IPS-NIHi7 (cell line): Measurements from ENCODE around the gene RCAN1.
"Not testable (repeated sequence)": the region's sequence is repeated elsewhere in the genome, so short reads cannot be mapped to it uniquely, and the experiment has no call there.

ENCODE experiments used
- DNase-seq: peaks from one replicate; pipeline ENCODE4 v3.0.0; 2012; ENCODE audit warnings: mixed read lengths; ENCODE audit errors: extremely low spot score

The RCAN1 gene

GRCh38 chr21:34570313-34570712 lies 44.6 kb downstream of the RCAN1 start:
- no peak for DNase-seq

GRCh38 chr21:34569381-34569979 lies 45.4 kb downstream of the RCAN1 start:
- DNase-seq = no peak

GRCh38 chr21:34568801-34569200 lies 46.1 kb downstream of the RCAN1 start:
- DNase-seq = not testable (repeated sequence)

GRCh38 chr21:34567604-34568155 lies 47.2 kb downstream of the RCAN1 start:
- DNase-seq = no peak

GRCh38 chr21:34565238-34565637 lies 49.7 kb downstream of the RCAN1 start:
- DNase-seq = no peak

- not testable (repeated sequence) for DNase-seq
These were observed 51.5 kb downstream of the RCAN1 start for GRCh38 chr21:34563370-34563769.

- no peak for DNase-seq
These were observed 53.1 kb downstream of the RCAN1 start for GRCh38 chr21:34561806-34562205.

- no peak for DNase-seq
These were observed 54.3 kb downstream of the RCAN1 start for GRCh38 chr21:34560609-34561008.

- no peak for DNase-seq
These were observed 54.9 kb downstream of the RCAN1 start for GRCh38 chr21:34560021-34560420.

GRCh38 chr21:34559089-34559631 lies 55.8 kb downstream of the RCAN1 start:
- DNase-seq = no peak

- DNase-seq = no peak
These were observed 56.7 kb downstream of the RCAN1 start for GRCh38 chr21:34558166-34558565.

- DNase-seq = no peak
These were observed 57.7 kb downstream of the RCAN1 start for GRCh38 chr21:34557261-34557660.

- not testable (repeated sequence) for DNase-seq
These were observed 60.2 kb downstream of the RCAN1 start for GRCh38 chr21:34554670-34555069.

- DNase-seq = no peak
These were observed 60.7 kb downstream of the RCAN1 start for GRCh38 chr21:34554227-34554626.

GRCh38 chr21:34553151-34553952 lies 61.6 kb downstream of the RCAN1 start:
- peak; percentile 29 for DNase-seq

GRCh38 chr21:34552360-34553098 lies 62.4 kb downstream of the RCAN1 start:
- no peak for DNase-seq

- DNase-seq = no peak
These were observed 64.6 kb downstream of the RCAN1 start for GRCh38 chr21:34550182-34550799.

GRCh38 chr21:34548781-34549376 lies 66.0 kb downstream of the RCAN1 start:
- DNase-seq = no peak

GRCh38 chr21:34546542-34546941 lies 68.4 kb downstream of the RCAN1 start:
- DNase-seq = no peak

- peak; percentile 48 for DNase-seq
These were observed 69.6 kb downstream of the RCAN1 start for GRCh38 chr21:34545079-34545884.
